PC-3 (cell line): Measurements from ENCODE around the gene TNRC6C. TPM values are rescaled to one million over a fixed set of nuclear protein-coding genes. Genes with fewer than 3 reads are reported as not detected.

Experiments
- ATAC-seq: fragments of 200-7000 bp; cut with Tn5 transposase; 2 replicates; pipeline ENCODE4 v1.9.1; 2020; ENCODE audit warnings: mild to moderate bottlenecking, moderate library complexity
- BruUV-seq: library from RNA; stranded (reverse); fragments of 400-500 nt; replicated peaks from 2 replicates; lab custom pipeline; 2021; lab: Mats Ljungman, UMichigan
- CTCF ChIA-PET: fragments of 300-600 bp; sonication (Branson Sonifier 250); formaldehyde crosslinking; loops from one replicate; lab custom pipeline; 2022; ENCODE audit warnings: antibody characterized with exemption; lab: Charles Lee
- POLR2A ChIA-PET: fragments of 300-600 bp; sonication (Branson Sonifier 250); formaldehyde crosslinking; loops from one replicate; lab custom pipeline; 2022; ENCODE audit warnings: antibody characterized with exemption; ENCODE audit not compliant: unreplicated experiment; lab: Charles Lee
- DNase-seq: peaks from one replicate; pipeline ENCODE4 v3.0.0-alpha.2; 2015
- H2AFZ ChIP-seq: fragments of 300-600 bp; sonication (generic); 2 replicates; pipeline ENCODE4 v1.6.0; 2016; ENCODE audit warnings: antibody characterized with exemption, low read length
- H3F3A ChIP-seq: fragments of 300-600 bp; sonication (generic); one replicate; pipeline ENCODE4 v1.6.0; 2017; ENCODE audit warnings: antibody characterized with exemption, low read length, control low read depth, mild to moderate bottlenecking; ENCODE audit not compliant: unreplicated experiment
- H3K27ac ChIP-seq: fragments of 300-600 bp; sonication (generic); 2 replicates; pipeline ENCODE4 v1.5.1; 2016; ENCODE audit warnings: mild to moderate bottlenecking, low read length
- H3K27me3 ChIP-seq: fragments of 300-600 bp; sonication (generic); 2 replicates; pipeline ENCODE4 v1.6.1; 2016; ENCODE audit warnings: low read length, mixed read lengths
- H3K36me3 ChIP-seq: fragments of 300-600 bp; sonication (generic); 2 replicates; pipeline ENCODE4 v1.6.1; 2016; ENCODE audit warnings: low read depth, mixed run types, low read length, mixed read lengths
- H3K4me1 ChIP-seq: fragments of 300-600 bp; sonication (generic); 2 replicates; pipeline ENCODE4 v1.5.1; 2016; ENCODE audit warnings: low read length; ENCODE audit not compliant: insufficient read depth
- H3K4me2 ChIP-seq: fragments of 300-600 bp; sonication (generic); 2 replicates; pipeline ENCODE4 v1.6.0; 2016; ENCODE audit warnings: low read length
- H3K4me3 ChIP-seq: fragments of 300-600 bp; sonication (generic); 2 replicates; pipeline ENCODE4 v1.5.1; 2016; ENCODE audit warnings: mild to moderate bottlenecking, low read length, mixed read lengths
- H3K79me2 ChIP-seq: fragments of 300-600 bp; sonication (generic); 2 replicates; pipeline ENCODE4 v1.6.1; 2017; ENCODE audit warnings: low read length, mixed read lengths
- H3K9ac ChIP-seq: fragments of 300-600 bp; sonication (generic); 2 replicates; pipeline ENCODE4 v1.6.0; 2016; ENCODE audit warnings: mild to moderate bottlenecking, low read length
- H3K9me2 ChIP-seq: fragments of 300-600 bp; sonication (generic); replicated peaks from 2 replicates; pipeline ENCODE4 v1.6.1; 2016; ENCODE audit warnings: mixed run types, low read length, mixed read lengths
- H3K9me3 ChIP-seq: fragments of 300-600 bp; sonication (generic); 2 replicates; pipeline ENCODE4 v1.6.1; 2016; ENCODE audit warnings: low read length, mixed read lengths
- H4K20me1 ChIP-seq: fragments of 300-600 bp; sonication (generic); 2 replicates; pipeline ENCODE4 v1.6.1; 2016; ENCODE audit warnings: low read length, mixed read lengths
- CTCF ChIP-seq: fragments of 300-600 bp; sonication (generic); conservative IDR thresholded peaks from 2 replicates; pipeline ENCODE4 v1.5.1; 2017; ENCODE audit warnings: antibody characterized with exemption, low read depth, mild to moderate bottlenecking, low read length
- EZH2 ChIP-seq: fragments of 300-600 bp; sonication (generic); IDR thresholded peaks from one replicate; pipeline ENCODE4 v1.6.1; 2017; ENCODE audit warnings: antibody characterized with exemption, mild to moderate bottlenecking, low read length; ENCODE audit not compliant: unreplicated experiment
- EZH2phosphoT487 ChIP-seq: fragments of 300-600 bp; sonication (generic); IDR thresholded peaks from 2 replicates; pipeline ENCODE4 v1.6.1; 2018; ENCODE audit warnings: mild to moderate bottlenecking, antibody characterized with exemption, low read length, borderline replicate concordance
- intact Hi-C: fragments of 100-400 bp; cut with micrococcal nuclease; formaldehyde crosslinking; loops from 2 replicates; pipeline ENCODE4 v1.9.0; 2023
- total RNA-seq: library from RNA; depleted of rRNA; stranded (reverse); fragments of >200 nt; gene quantifications from 2 replicates; pipeline ENCODE4 v1.2.3, GENCODE V29; 2014

The TNRC6C gene
- total RNA-seq, 1 experiment from 2014 or later, result 5.3 TPM

GRCh38 chr17:78020717-78021108, 62.2 kb downstream of the TNRC6C start:
- intact Hi-C loops, result no loop called here

GRCh38 chr17:78022425-78022824, 63.9 kb downstream of the TNRC6C start:
- Histone ChIP-seq H3K27ac (no peak overlapping the region), H3K9me3 (no peaks in the 10 kb centered on the region), H3K4me1 (no peaks in the 10 kb centered on the region), H3K9me2 (no peaks in the 10 kb centered on the region), H3K9ac (no peak overlapping the region), H3K36me3 (no peaks in the 10 kb centered on the region), H3K79me2 (no peaks in the 10 kb centered on the region), H3K4me2 (no peak overlapping the region), H3F3A (no peaks in the 10 kb centered on the region), H2AFZ (no peak overlapping the region), H4K20me1 (no peaks in the 10 kb centered on the region), H3K27me3 (no peaks in the 10 kb centered on the region), H3K4me3 (no peak overlapping the region)
- CTCF ChIA-PET, result no interaction called here
- no TSS peak for BruUV-seq
- ATAC-seq (no peak), DNase-seq (no peak)
- no peak for TF ChIP-seq EZH2
- intact Hi-C loops, result no loop called here
- POLR2A ChIA-PET, result interaction anchor here (0.5 kb wide), 1 partner anchor 84 kb away, joined by 9 read pairs; no protein-coding TSS in a partner anchor

More at GRCh38 chr17:78020717-78021108, 62.2 kb downstream of the TNRC6C start:
- H3K4me2 ChIP-seq, result no peak overlapping the region
- H3K9me3 ChIP-seq, result no peaks in the 10 kb centered on the region
- no peaks in the 10 kb centered on the region for H3K36me3 ChIP-seq
- H3K4me3 ChIP-seq, result no peak overlapping the region
- no peak for DNase-seq
- no peaks in the 10 kb centered on the region for H3K4me1 ChIP-seq
- H3F3A ChIP-seq, result no peaks in the 10 kb centered on the region
- H4K20me1 ChIP-seq, result no peaks in the 10 kb centered on the region
- BruUV-seq, result no TSS peak
- H3K27me3 ChIP-seq, result 0 out of 2 replicates have a peak, but pooled peaks cover 3% of the 10 kb centered on the region
- POLR2A ChIA-PET, result interaction anchor here (0.5 to 0.6 kb wide), 2 partner anchors 56 to 70 kb away, joined by 4 to 7 read pairs; no protein-coding TSS in a partner anchor
- TF ChIP-seq CTCF (no peak), EZH2phosphoT487 (no peak), EZH2 (no peak)
- H3K9me2 ChIP-seq, result no peaks in the 10 kb centered on the region
- H3K9ac ChIP-seq, result no peak overlapping the region
- H2AFZ ChIP-seq, result no peak overlapping the region
- ATAC-seq, result no peak
- H3K79me2 ChIP-seq, result no peaks in the 10 kb centered on the region
- CTCF ChIA-PET, result interaction anchor here (0.7 to 3.1 kb wide), 3 partner anchors 20 to 64 kb away, joined by 5 to 16 read pairs (median 15); no protein-coding TSS in a partner anchor
- no peak overlapping the region for H3K27ac ChIP-seq

GRCh38 chr17:78023042-78023441, 64.5 kb downstream of the TNRC6C start:
- H3K9ac ChIP-seq, result no peak overlapping the region
- no TSS peak for BruUV-seq
- intact Hi-C loops, result no loop called here
- ChIA-PET POLR2A (no interaction called here), CTCF (interaction anchor here (0.6 kb wide), 1 partner anchor 83 kb away, joined by 3 read pairs; no protein-coding TSS in a partner anchor)
- no peaks in the 10 kb centered on the region for H3K9me3 ChIP-seq
- no peak overlapping the region for H2AFZ ChIP-seq
- H3K4me1 ChIP-seq, result no peaks in the 10 kb centered on the region
- H3F3A ChIP-seq, result no peaks in the 10 kb centered on the region
- ATAC-seq, result no peak
- H3K9me2 ChIP-seq, result no peaks in the 10 kb centered on the region
- H3K79me2 ChIP-seq, result no peaks in the 10 kb centered on the region
- H3K27me3 ChIP-seq, result no peaks in the 10 kb centered on the region
- DNase-seq, result no peak
- no peak for TF ChIP-seq CTCF
- TF ChIP-seq EZH2phosphoT487, result no peak
- TF ChIP-seq EZH2, result no peak
- H3K4me3 ChIP-seq, result no peak overlapping the region
- H3K4me2 ChIP-seq, result no peak overlapping the region
- no peaks in the 10 kb centered on the region for H4K20me1 ChIP-seq
- no peak overlapping the region for H3K27ac ChIP-seq
- H3K36me3 ChIP-seq, result no peaks in the 10 kb centered on the region
